Fibroblast of lung (primary cell): Measurements from ENCODE around the gene PCDHAC1. TPM values are rescaled to one million over a fixed set of nuclear protein-coding genes. Genes with fewer than 3 reads are reported as not detected.

Experiments used
- DNase-seq, 2 donors: peaks; one replicate each; pipeline versions ENCODE4 v3.0.0 to v3.0.0-alpha.2; 2010; ENCODE audit warnings: low read depth in 2 of 2
- H2AFZ ChIP-seq: 2 replicates; pipeline ENCODE4 v1.5.1; 2012; ENCODE audit warnings: low read length, control low read depth, inconsistent platforms
- H3K27ac ChIP-seq: 2 replicates; pipeline ENCODE4 v1.5.1; 2011; ENCODE audit warnings: low read length, control low read depth; ENCODE audit not compliant: insufficient read depth
- H3K27me3 ChIP-seq: 2 replicates; pipeline ENCODE4 v1.5.1; 2011; ENCODE audit warnings: mild to moderate bottlenecking, low read length; ENCODE audit not compliant: control insufficient read depth, insufficient read depth
- H3K36me3 ChIP-seq: 2 replicates; pipeline ENCODE4 v1.5.1; 2011; ENCODE audit warnings: low read length; ENCODE audit not compliant: control insufficient read depth, insufficient read depth
- H3K4me1 ChIP-seq: 2 replicates; pipeline ENCODE4 v1.5.1; 2011; ENCODE audit warnings: low read length; ENCODE audit not compliant: control insufficient read depth, insufficient read depth; ENCODE audit errors: extremely low read depth
- H3K4me2 ChIP-seq: 2 replicates; pipeline ENCODE4 v1.5.1; 2011; ENCODE audit warnings: low read length, control low read depth; ENCODE audit not compliant: insufficient read depth; ENCODE audit errors: extremely low read depth
- H3K4me3 ChIP-seq, 4 experiments: fragments of 200-600 bp in 1 of 4; sonication (generic) in 1 of 4; replicated peaks in 1 of 4; 2 replicates each; pipeline ENCODE4 v1.5.1; 2011 to 2016; ENCODE audit warnings: low read length in 4 of 4, low read depth in 3 of 4, mild to moderate bottlenecking in 3 of 4, control low read depth in 2 of 4, inconsistent platforms in 1 of 4, mixed read lengths in 1 of 4; ENCODE audit not compliant: insufficient read depth in 1 of 4; ENCODE audit errors: control extremely low read depth in 1 of 4
- H3K79me2 ChIP-seq: 2 replicates; pipeline ENCODE4 v1.5.1; 2012; ENCODE audit warnings: mild to moderate bottlenecking, low read length, inconsistent platforms; ENCODE audit not compliant: control insufficient read depth, insufficient read depth
- H3K9ac ChIP-seq: 2 replicates; pipeline ENCODE4 v1.5.1; 2011; ENCODE audit warnings: mild to moderate bottlenecking, low read length, control low read depth; ENCODE audit not compliant: insufficient read depth
- H3K9me3 ChIP-seq: 2 replicates; pipeline ENCODE4 v1.5.1; 2012; ENCODE audit warnings: low read depth, low read length; ENCODE audit not compliant: control insufficient read depth, insufficient read depth
- H4K20me1 ChIP-seq: 2 replicates; pipeline ENCODE4 v1.5.1; 2011; ENCODE audit warnings: low read length; ENCODE audit not compliant: control insufficient read depth, insufficient read depth; ENCODE audit errors: extremely low read depth
- CTCF ChIP-seq, 2 donors: IDR thresholded peaks in 1 of 2; conservative IDR thresholded peaks in 1 of 2; 1 replicate in 1 of 2; 2 replicates in 1 of 2; pipeline ENCODE4 v1.5.1; 2011 to 2012; ENCODE audit warnings: low read length in 2 of 2, control low read depth in 1 of 2, inconsistent platforms in 1 of 2, low read depth in 1 of 2, mild to moderate bottlenecking in 1 of 2
- EZH2 ChIP-seq: IDR thresholded peaks from 2 replicates; pipeline ENCODE4 v1.5.1; 2012; ENCODE audit warnings: low read length, control low read depth, mild to moderate bottlenecking; ENCODE audit errors: missing control alignments
- polyA plus RNA-seq, 2 donors: library from polyadenylated mRNA; depleted of rRNA in 1 of 2; stranded (reverse) in 1 of 2; unstranded in 1 of 2; fragments of >200 nt; gene quantifications; 2 replicates each; pipeline ENCODE4 v1.2.1, GENCODE V29; 2011 to 2012; ENCODE audit warnings: missing spikeins in 1 of 2
- total RNA-seq: library from RNA; depleted of rRNA; stranded (reverse); fragments of >200 nt; gene quantifications from 2 replicates; pipeline ENCODE4 v1.2.1, GENCODE V29; 2014

Gene PCDHAC1
- total and polyA plus RNA-seq, 2 donors (not counting 1 experiment from before 2014, with no cell fraction given), result 0.14 to 0.66 TPM

GRCh38 chr5:140881889-140882590 lies 44.1 kb upstream of the PCDHAC1 start, which contains the start of gene PCDHA13:
TSS of gene PCDHA13 (plus strand) at chr5:140882124. CDS start at chr5:140882269, 145 bp downstream.
- no peak within 1 kb of the TSS for H3K9ac ChIP-seq
- no peaks in the 10 kb centered on the region for H4K20me1 ChIP-seq
- no peaks in the 10 kb centered on the region for H3K4me1 ChIP-seq
- H3K9me3 ChIP-seq, result no peaks in the 10 kb centered on the region
- H3K79me2 ChIP-seq, result no peaks in the 10 kb centered on the region
- H3K27me3 ChIP-seq, result no peaks in the 10 kb centered on the region
- no peak within 1 kb of the TSS for H3K4me2 ChIP-seq
- no peak within 1 kb of the TSS for H3K27ac ChIP-seq
- H2AFZ ChIP-seq, result no peak within 1 kb of the TSS
- TF ChIP-seq EZH2 (no peak), CTCF (conservative IDR thresholded peaks at IDR 0.05 in 1 of 2, IDR thresholded peaks at IDR 0.05 in 1 of 2; ENCODE audit: low read depth in 1 of 2, low read length in 2 of 2) (no peak)
- no peak for DNase-seq
- H3K36me3 ChIP-seq, result no peaks in the 10 kb centered on the region
- no peak within 1 kb of the TSS for H3K4me3 ChIP-seq

GRCh38 chr5:140882591-140882899 lies 43.6 kb upstream of the PCDHAC1 start:
- Histone ChIP-seq H3K27ac (no peak overlapping the region), H3K79me2 (no peaks in the 10 kb centered on the region), H3K4me3 (no peak overlapping the region), H3K27me3 (no peaks in the 10 kb centered on the region), H3K9ac (no peak overlapping the region), H3K4me1 (no peaks in the 10 kb centered on the region), H3K9me3 (no peaks in the 10 kb centered on the region), H3K4me2 (no peak overlapping the region), H3K36me3 (no peaks in the 10 kb centered on the region), H4K20me1 (no peaks in the 10 kb centered on the region), H2AFZ (no peak overlapping the region)
- TF ChIP-seq EZH2 (no peak), CTCF (conservative IDR thresholded peaks at IDR 0.05 in 1 of 2, IDR thresholded peaks at IDR 0.05 in 1 of 2; ENCODE audit: low read depth in 1 of 2, low read length in 2 of 2) (no peak)
- DNase-seq, result no peak

- Histone ChIP-seq H3K27me3 (no peaks in the 10 kb centered on the region), H3K4me1 (no peaks in the 10 kb centered on the region), H3K79me2 (no peaks in the 10 kb centered on the region), H3K9me3 (no peaks in the 10 kb centered on the region), H4K20me1 (no peaks in the 10 kb centered on the region), H2AFZ (no peak overlapping the region), H3K4me2 (no peak overlapping the region), H3K4me3 (no peak overlapping the region), H3K36me3 (no peaks in the 10 kb centered on the region), H3K9ac (no peak overlapping the region), H3K27ac (no peak overlapping the region)
- DNase-seq, result no peak
- no peak for TF ChIP-seq EZH2
- TF ChIP-seq CTCF (conservative IDR thresholded peaks at IDR 0.05 in 1 of 2, IDR thresholded peaks at IDR 0.05 in 1 of 2; ENCODE audit: low read depth in 1 of 2, low read length in 2 of 2), result no peak
Observed at GRCh38 chr5:140883373-140883772, 42.7 kb upstream of the PCDHAC1 start.
